Measurements from ENCODE around the gene CLIC4.

DNA sequence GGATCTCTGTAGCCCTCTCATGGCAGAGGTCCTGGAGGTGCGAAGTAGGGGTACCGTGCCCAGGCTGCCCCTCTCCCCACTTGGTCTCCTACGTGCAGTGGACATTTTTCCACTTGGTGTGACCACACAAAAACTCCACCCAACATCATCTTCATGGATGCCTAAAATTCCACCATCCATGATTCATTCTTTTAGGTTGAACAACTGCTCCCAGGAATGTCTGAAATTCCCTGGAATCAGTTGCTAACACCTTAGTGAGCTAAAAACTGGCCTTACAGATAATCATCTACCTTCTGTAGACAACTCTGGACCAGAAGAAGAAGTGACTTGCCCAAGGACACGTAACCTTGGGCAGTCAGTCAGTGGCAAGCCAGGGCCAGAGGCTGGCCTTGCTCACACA is 32.1 kb upstream of the CLIC4 start:
- TF ChIP-seq, protein P1, sequence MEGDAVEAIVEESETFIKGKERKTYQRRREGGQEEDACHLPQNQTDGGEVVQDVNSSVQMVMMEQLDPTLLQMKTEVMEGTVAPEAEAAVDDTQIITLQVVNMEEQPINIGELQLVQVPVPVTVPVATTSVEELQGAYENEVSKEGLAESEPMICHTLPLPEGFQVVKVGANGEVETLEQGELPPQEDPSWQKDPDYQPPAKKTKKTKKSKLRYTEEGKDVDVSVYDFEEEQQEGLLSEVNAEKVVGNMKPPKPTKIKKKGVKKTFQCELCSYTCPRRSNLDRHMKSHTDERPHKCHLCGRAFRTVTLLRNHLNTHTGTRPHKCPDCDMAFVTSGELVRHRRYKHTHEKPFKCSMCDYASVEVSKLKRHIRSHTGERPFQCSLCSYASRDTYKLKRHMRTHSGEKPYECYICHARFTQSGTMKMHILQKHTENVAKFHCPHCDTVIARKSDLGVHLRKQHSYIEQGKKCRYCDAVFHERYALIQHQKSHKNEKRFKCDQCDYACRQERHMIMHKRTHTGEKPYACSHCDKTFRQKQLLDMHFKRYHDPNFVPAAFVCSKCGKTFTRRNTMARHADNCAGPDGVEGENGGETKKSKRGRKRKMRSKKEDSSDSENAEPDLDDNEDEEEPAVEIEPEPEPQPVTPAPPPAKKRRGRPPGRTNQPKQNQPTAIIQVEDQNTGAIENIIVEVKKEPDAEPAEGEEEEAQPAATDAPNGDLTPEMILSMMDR (IDR thresholded peaks at IDR 0.05): no peak
- TF ChIP-seq POLR2A (IDR thresholded peaks at IDR 0.05) (no peak), POLR2AphosphoS5 (IDR thresholded peaks at IDR 0.05; ENCODE audit: insufficient read depth in 1 of 2, low read depth in 1 of 2) (no peak)
